Parathyroid adenoma (tissue), 2 donors: ENCODE data around the gene MTX1.

Experiments
- H2AFZ ChIP-seq: fragments of 300-600 bp; sonication (generic); one replicate; pipeline ENCODE4 v1.7.0; 2017; ENCODE audit warnings: antibody characterized with exemption, mild to moderate bottlenecking
- H3K27ac ChIP-seq: fragments of 300-600 bp; sonication (generic); one replicate; pipeline ENCODE4 v1.7.0; 2017
- H3K27me3 ChIP-seq: fragments of 300-600 bp; sonication (generic); one replicate; pipeline ENCODE4 v1.7.0; 2017; ENCODE audit warnings: low read length; ENCODE audit not compliant: control insufficient read depth, insufficient read depth
- H3K36me3 ChIP-seq: fragments of 300-600 bp; sonication (generic); one replicate; pipeline ENCODE4 v1.7.0; 2017; ENCODE audit warnings: low read length; ENCODE audit not compliant: control insufficient read depth, insufficient read depth
- H3K4me1 ChIP-seq: fragments of 300-600 bp; sonication (generic); one replicate; pipeline ENCODE4 v1.7.0; 2017; ENCODE audit warnings: control low read depth
- H3K4me2 ChIP-seq: fragments of 300-600 bp; sonication (generic); one replicate; pipeline ENCODE4 v1.7.0; 2017; ENCODE audit warnings: low read length
- H3K4me3 ChIP-seq: fragments of 300-600 bp; sonication (generic); one replicate; pipeline ENCODE4 v1.7.0; 2017; ENCODE audit warnings: low read depth, low read length
- H3K79me2 ChIP-seq: fragments of 300-600 bp; sonication (generic); one replicate; pipeline ENCODE4 v1.7.0; 2017; ENCODE audit warnings: control low read depth
- H3K9ac ChIP-seq: fragments of 300-600 bp; sonication (generic); one replicate; pipeline ENCODE4 v1.7.0; 2017; ENCODE audit warnings: mild to moderate bottlenecking
- H3K9me3 ChIP-seq: fragments of 300-600 bp; sonication (generic); one replicate; pipeline ENCODE4 v1.7.0; 2017; ENCODE audit warnings: low read length; ENCODE audit not compliant: control insufficient read depth
- CTCF ChIP-seq: fragments of 300-600 bp; sonication (generic); IDR thresholded peaks from one replicate; pipeline ENCODE4 v1.7.0; 2017; ENCODE audit warnings: antibody characterized with exemption, mild to moderate bottlenecking
- donor health status: primary hyperparathyroidism.

MTX1 gene

GRCh38 chr1:155196103-155196892 lies 12.2 kb upstream of the MTX1 start:
- H3K9me3 ChIP-seq: no peaks in the 10 kb centered on the region
- no peak for TF ChIP-seq CTCF
- H3K36me3 ChIP-seq: no peaks in the 10 kb centered on the region
- H3K4me2 ChIP-seq: no peak overlapping the region
- H3K4me1 ChIP-seq: no peaks in the 10 kb centered on the region
- no peaks in the 10 kb centered on the region for H3K79me2 ChIP-seq
- no peak overlapping the region for H3K27ac ChIP-seq
- no peaks in the 10 kb centered on the region for H3K27me3 ChIP-seq
- H2AFZ ChIP-seq: no peak overlapping the region
- no peak overlapping the region for H3K9ac ChIP-seq
- H3K4me3 ChIP-seq: no peak overlapping the region

GRCh38 chr1:155196893-155197638 lies 11.4 kb upstream of the MTX1 start:
- H3K4me2 ChIP-seq: no peak overlapping the region
- H3K9ac ChIP-seq: no peak overlapping the region
- no peak overlapping the region for H3K4me3 ChIP-seq
- no peaks in the 10 kb centered on the region for H3K4me1 ChIP-seq
- no peak for TF ChIP-seq CTCF
- no peaks in the 10 kb centered on the region for H3K27me3 ChIP-seq
- no peak overlapping the region for H2AFZ ChIP-seq
- no peaks in the 10 kb centered on the region for H3K79me2 ChIP-seq
- H3K36me3 ChIP-seq: no peaks in the 10 kb centered on the region
- no peaks in the 10 kb centered on the region for H3K9me3 ChIP-seq
- no peak overlapping the region for H3K27ac ChIP-seq

GRCh38 chr1:155197901-155198546 lies 10.5 kb upstream of the MTX1 start:
- TF ChIP-seq CTCF: no peak
- H3K9ac ChIP-seq: no peak overlapping the region
- H3K9me3 ChIP-seq: no peaks in the 10 kb centered on the region
- H2AFZ ChIP-seq: no peak overlapping the region
- H3K27me3 ChIP-seq: no peaks in the 10 kb centered on the region
- H3K4me1 ChIP-seq: no peaks in the 10 kb centered on the region
- no peak overlapping the region for H3K4me3 ChIP-seq
- H3K79me2 ChIP-seq: no peaks in the 10 kb centered on the region
- H3K36me3 ChIP-seq: no peaks in the 10 kb centered on the region
- no peak overlapping the region for H3K4me2 ChIP-seq
- H3K27ac ChIP-seq: no peak overlapping the region

GRCh38 chr1:155198547-155198906 lies 10.0 kb upstream of the MTX1 start:
- no peaks in the 10 kb centered on the region for H3K9me3 ChIP-seq
- no peak overlapping the region for H3K4me2 ChIP-seq
- no peak for TF ChIP-seq CTCF
- no peak overlapping the region for H2AFZ ChIP-seq
- H3K27ac ChIP-seq: no peak overlapping the region
- H3K36me3 ChIP-seq: no peaks in the 10 kb centered on the region
- H3K4me1 ChIP-seq: no peaks in the 10 kb centered on the region
- no peak overlapping the region for H3K4me3 ChIP-seq
- H3K79me2 ChIP-seq: no peaks in the 10 kb centered on the region
- H3K27me3 ChIP-seq: no peaks in the 10 kb centered on the region
- no peak overlapping the region for H3K9ac ChIP-seq
